AG04449 (cell line): ENCODE measurements around the gene DRC3.

Experiments
- CTCF ChIA-PET: fragments of 350-600 bp; formaldehyde crosslinking; extraction: SDS; loops from one replicate; lab custom pipeline; 2021; ENCODE audit warnings: antibody characterized with exemption; lab: Yijun Ruan, JAX
- POLR2A ChIA-PET: fragments of 400-600, 350-600 bp; formaldehyde crosslinking; extraction: SDS; loops from one replicate; lab custom pipeline; 2020; ENCODE audit warnings: antibody characterized with exemption, inconsistent platforms; lab: Yijun Ruan, JAX
- DNase-seq: peaks from one replicate; pipeline ENCODE4 v3.0.0-alpha.2; 2010; ENCODE audit warnings: low read depth, low spot score
- H3K4me3 ChIP-seq: 2 replicates; pipeline ENCODE4 v1.5.1; 2011; ENCODE audit warnings: low read depth, mild to moderate bottlenecking, control low read depth, low read length
- TF ChIP-seq, protein P1 (sequence below): IDR thresholded peaks from one replicate; pipeline ENCODE4 v1.5.1; 2011; ENCODE audit warnings: mild to moderate bottlenecking, moderate library complexity, low read length, control low read depth, inconsistent platforms; ENCODE audit not compliant: insufficient read depth; ENCODE audit errors: missing control alignments

Gene DRC3

DNA sequence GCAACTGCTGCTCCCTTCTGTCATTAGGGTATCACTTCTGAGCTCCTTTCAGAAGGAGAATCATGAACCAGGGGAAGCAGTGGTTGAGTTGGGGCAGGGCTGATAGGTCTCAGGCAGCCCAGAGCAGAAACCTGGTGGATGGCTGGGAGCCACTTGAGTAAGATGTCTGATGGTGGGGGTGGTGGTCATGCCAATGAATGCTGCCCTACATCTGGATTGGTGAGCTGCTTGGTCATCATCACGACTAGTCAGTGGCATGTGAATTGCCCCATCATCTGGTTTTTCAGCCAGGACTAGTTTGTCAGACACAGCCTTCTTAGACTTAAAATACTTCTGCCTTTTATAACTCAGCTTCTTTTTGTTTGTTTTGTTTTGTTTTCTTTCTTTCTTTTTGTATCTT, 69.1 kb downstream of the DRC3 start:
- H3K4me3 ChIP-seq: no peak overlapping the region
- ChIA-PET POLR2A (no interaction called here), CTCF (no interaction called here)
- TF ChIP-seq, protein P1, sequence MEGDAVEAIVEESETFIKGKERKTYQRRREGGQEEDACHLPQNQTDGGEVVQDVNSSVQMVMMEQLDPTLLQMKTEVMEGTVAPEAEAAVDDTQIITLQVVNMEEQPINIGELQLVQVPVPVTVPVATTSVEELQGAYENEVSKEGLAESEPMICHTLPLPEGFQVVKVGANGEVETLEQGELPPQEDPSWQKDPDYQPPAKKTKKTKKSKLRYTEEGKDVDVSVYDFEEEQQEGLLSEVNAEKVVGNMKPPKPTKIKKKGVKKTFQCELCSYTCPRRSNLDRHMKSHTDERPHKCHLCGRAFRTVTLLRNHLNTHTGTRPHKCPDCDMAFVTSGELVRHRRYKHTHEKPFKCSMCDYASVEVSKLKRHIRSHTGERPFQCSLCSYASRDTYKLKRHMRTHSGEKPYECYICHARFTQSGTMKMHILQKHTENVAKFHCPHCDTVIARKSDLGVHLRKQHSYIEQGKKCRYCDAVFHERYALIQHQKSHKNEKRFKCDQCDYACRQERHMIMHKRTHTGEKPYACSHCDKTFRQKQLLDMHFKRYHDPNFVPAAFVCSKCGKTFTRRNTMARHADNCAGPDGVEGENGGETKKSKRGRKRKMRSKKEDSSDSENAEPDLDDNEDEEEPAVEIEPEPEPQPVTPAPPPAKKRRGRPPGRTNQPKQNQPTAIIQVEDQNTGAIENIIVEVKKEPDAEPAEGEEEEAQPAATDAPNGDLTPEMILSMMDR: no peak
- DNase-seq: peak; percentile 46

GRCh38 chr17:18042983-18043382, 70.3 kb downstream of the DRC3 start:
- CTCF ChIA-PET: interaction anchor here (1.0 kb wide), 2 partner anchors 9 to 117 kb away, joined by 3 to 4 read pairs; no protein-coding TSS in a partner anchor
- POLR2A ChIA-PET: no interaction called here
- DNase-seq: no peak
- TF ChIP-seq, protein P1: no peak
- no peak overlapping the region for H3K4me3 ChIP-seq

GRCh38 chr17:18043491-18043890, 70.8 kb downstream of the DRC3 start:
- CTCF ChIA-PET: interaction anchor here (1.0 kb wide), 2 partner anchors 8 to 117 kb away, joined by 3 to 4 read pairs; no protein-coding TSS in a partner anchor
- TF ChIP-seq, protein P1: no peak
- no peak for DNase-seq
- POLR2A ChIA-PET: no interaction called here
- H3K4me3 ChIP-seq: no peak overlapping the region

DNA sequence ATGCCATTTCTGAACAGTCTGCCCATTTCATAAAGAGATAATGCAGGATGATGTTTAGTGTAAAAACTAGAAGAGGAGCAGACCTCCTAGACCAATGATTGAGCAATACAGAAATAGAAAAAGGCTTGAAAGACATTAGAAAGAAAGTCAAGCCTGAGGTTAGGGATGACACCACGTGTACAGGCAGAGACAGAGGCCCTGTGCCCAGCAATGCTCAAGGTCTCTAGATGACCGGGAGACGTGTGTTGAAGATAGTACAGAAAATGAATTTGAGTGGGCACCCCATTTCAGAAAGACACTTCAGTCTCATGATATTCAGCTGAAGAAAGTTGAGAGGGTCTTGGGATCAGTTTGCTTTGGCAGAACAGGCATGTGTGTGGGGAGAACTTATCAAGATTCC, 71.9 kb downstream of the DRC3 start:
- ChIA-PET POLR2A (no interaction called here), CTCF (interaction anchor here (1.2 kb wide), 1 partner anchor 49 kb away, joined by 3 read pairs; no protein-coding TSS in a partner anchor)
- no peak for DNase-seq
- TF ChIP-seq, protein P1: no peak
- no peak overlapping the region for H3K4me3 ChIP-seq

- no peak for DNase-seq
- TF ChIP-seq, protein P1: no peak
- H3K4me3 ChIP-seq: no peak overlapping the region
- ChIA-PET CTCF (interaction anchor here (1.2 to 1.6 kb wide), 3 partner anchors 10 to 51 kb away, joined by 3 to 5 read pairs (median 4); no protein-coding TSS in a partner anchor), POLR2A (no interaction called here)
Observed at GRCh38 chr17:18045691-18046350, 73.2 kb downstream of the DRC3 start.

DNA sequence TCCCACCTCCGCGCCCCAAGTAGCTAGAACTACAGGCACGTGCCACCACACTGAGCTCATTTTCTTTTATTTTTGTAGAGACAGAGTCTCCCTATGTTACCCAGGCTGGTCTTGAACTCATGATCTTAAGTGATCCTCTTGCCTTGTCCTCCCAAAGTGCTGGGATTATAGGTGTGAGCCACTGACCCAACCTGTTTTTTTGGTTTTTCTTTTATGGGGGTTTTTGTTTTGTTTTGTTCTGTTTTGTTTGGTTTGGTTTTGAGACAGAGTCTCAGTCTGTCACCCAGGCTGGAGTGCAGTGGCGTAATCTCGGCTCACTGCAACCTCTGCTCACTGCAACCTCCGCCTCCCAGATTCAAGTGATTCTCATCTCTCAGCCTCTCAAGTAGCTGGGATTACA, 82.9 kb downstream of the DRC3 start:
- POLR2A ChIA-PET: no interaction called here

More for the DNA sequence above, 82.9 kb downstream of the DRC3 start:
- TF ChIP-seq, protein P1: no peak
- DNase-seq: no peak
- no peak overlapping the region for H3K4me3 ChIP-seq
- CTCF ChIA-PET: no interaction called here
